ENCODE measurements around the gene EGFR.

Gene EGFR

DNA sequence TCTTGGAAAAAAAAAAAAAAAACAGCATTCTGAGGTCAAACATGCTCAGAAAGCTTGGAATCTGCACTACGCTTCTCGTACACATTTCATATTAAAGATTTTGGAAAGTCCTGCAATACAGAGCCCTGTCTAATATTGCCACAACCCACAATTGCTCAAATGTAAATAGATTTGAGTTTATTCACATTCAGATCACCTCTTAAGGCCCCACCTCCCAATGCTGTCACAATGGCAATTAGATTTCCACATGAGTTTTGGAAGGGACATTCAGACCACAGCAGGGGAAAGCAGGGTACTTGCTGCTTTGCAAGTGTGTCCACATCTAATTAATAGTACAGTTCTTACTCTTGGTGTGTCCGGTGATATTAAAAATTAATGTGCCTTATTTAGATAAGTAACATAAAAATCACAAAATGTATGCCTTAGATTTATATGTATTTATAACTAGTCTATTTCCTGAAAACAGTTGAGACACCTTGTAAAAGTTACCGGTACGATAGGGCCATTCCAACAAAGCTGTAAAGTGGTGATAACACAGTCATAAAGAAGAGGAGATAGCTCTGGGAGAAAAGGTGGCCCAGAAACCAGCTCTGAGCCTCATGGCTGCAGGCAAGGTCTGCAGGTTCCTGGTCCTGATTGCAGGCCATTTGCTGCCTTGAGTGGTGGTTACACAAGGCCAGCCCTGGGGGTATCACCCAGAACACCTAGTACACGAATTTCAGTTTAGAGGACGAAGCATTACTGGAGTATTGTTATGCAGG is 27.9 kb downstream of the EGFR start:
- Histone ChIP-seq H3K27me3 (ENCODE audit: control insufficient read depth, insufficient read depth, low read length) (no peaks in the 10 kb centered on the region), H3K9me3 (ENCODE audit: control insufficient read depth, insufficient read depth, low read length) (no peaks in the 10 kb centered on the region), H3K9ac (ENCODE audit: low read depth, low read length) (no peak overlapping the region), H3K36me3 (ENCODE audit: control insufficient read depth, insufficient read depth, low read length) (no peaks in the 10 kb centered on the region), H3K4me1 (ENCODE audit: control insufficient read depth, insufficient read depth, low read length) (no peaks in the 10 kb centered on the region), H3K4me3 (ENCODE audit: low read depth, low read length) (no peak overlapping the region)

DNA sequence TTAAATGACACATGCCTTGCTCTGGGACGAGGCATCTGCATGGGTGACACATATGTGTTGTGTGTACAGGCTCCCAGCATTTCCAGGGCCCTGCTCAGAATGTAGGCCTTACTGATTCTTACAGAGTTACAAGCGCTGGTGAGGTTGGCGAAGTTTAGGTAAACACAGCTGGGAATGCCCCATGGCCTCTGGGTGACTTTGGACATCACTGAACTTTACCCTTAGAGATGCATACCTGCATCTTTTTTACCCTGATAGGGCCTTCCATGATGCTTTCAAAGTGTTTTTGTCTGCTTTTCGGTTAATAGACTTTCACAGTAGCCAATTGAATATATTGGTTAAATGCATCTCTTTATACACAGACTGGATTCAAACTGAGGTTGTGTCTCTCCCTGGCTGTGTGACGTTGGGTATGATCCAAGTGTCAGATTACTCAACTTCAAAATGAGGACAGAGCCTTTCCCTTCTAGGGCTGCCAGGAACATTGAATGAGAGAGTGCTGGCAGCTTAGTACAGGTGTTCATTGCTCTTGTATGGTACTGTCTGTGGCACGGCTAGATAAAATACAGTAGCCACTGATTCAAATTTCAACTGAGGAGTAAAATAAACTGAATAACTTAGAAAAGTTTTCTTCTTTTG is 29.5 kb downstream of the EGFR start:
- no peak overlapping the region for H3K9ac ChIP-seq (ENCODE audit: low read depth, low read length)
- no peaks in the 10 kb centered on the region for H3K9me3 ChIP-seq (ENCODE audit: control insufficient read depth, insufficient read depth, low read length)
- no peaks in the 10 kb centered on the region for H3K4me1 ChIP-seq (ENCODE audit: control insufficient read depth, insufficient read depth, low read length)
- H3K4me3 ChIP-seq (ENCODE audit: low read depth, low read length), result no peak overlapping the region
- no peaks in the 10 kb centered on the region for H3K27me3 ChIP-seq (ENCODE audit: control insufficient read depth, insufficient read depth, low read length)
- H3K36me3 ChIP-seq (ENCODE audit: control insufficient read depth, insufficient read depth, low read length), result no peaks in the 10 kb centered on the region

DNA sequence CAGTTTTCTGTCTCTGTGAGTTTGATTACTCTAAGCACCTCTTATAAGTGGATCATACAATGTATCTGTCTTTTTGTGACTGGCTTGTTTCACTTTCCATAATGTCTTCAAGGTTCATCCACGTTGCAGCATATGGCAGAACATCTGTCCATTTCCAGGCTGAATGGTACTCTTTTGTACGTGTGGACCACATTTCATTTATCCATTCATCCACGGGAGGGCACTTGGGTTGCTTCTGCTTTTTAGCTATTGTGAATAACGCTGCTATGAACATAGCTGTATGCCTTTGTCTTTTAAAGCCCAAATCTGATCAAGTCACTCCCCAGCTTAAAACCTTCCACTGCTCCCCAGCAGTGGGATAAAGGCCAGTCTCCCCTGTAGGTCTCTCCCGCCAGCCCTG is 31.5 kb downstream of the EGFR start:
- no peaks in the 10 kb centered on the region for H3K36me3 ChIP-seq (ENCODE audit: control insufficient read depth, insufficient read depth, low read length)
- H3K27me3 ChIP-seq (ENCODE audit: control insufficient read depth, insufficient read depth, low read length), result no peaks in the 10 kb centered on the region
- H3K9me3 ChIP-seq (ENCODE audit: control insufficient read depth, insufficient read depth, low read length), result no peaks in the 10 kb centered on the region
- no peak overlapping the region for H3K9ac ChIP-seq (ENCODE audit: low read depth, low read length)
- H3K4me1 ChIP-seq (ENCODE audit: control insufficient read depth, insufficient read depth, low read length), result no peaks in the 10 kb centered on the region
- no peak overlapping the region for H3K4me3 ChIP-seq (ENCODE audit: low read depth, low read length)

DNA sequence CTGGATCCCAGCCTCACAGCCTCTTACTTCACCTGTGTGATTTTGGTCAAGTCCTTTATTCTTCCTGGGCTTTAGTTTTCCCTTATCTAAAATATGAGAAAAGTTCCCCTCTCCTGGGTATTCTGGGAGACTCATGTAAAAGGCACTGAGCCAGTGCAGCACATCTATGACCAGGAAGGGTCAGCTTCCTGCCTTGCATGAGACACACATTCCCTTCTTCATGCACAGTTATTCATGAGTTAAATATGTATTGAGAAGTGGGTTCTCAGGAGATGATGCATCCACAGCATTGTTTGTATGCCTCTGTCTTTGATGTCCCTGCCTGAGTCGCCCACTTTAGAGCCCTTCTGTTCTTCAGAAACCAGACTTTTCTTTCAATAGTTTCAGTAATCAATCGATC is 33.3 kb downstream of the EGFR start:
- no peaks in the 10 kb centered on the region for H3K4me1 ChIP-seq (ENCODE audit: control insufficient read depth, insufficient read depth, low read length)
- H3K27me3 ChIP-seq (ENCODE audit: control insufficient read depth, insufficient read depth, low read length), result no peaks in the 10 kb centered on the region
- H3K4me3 ChIP-seq (ENCODE audit: low read depth, low read length), result no peak overlapping the region
- no peak overlapping the region for H3K9ac ChIP-seq (ENCODE audit: low read depth, low read length)
- no peaks in the 10 kb centered on the region for H3K9me3 ChIP-seq (ENCODE audit: control insufficient read depth, insufficient read depth, low read length)
- H3K36me3 ChIP-seq (ENCODE audit: control insufficient read depth, insufficient read depth, low read length), result no peaks in the 10 kb centered on the region

DNA sequence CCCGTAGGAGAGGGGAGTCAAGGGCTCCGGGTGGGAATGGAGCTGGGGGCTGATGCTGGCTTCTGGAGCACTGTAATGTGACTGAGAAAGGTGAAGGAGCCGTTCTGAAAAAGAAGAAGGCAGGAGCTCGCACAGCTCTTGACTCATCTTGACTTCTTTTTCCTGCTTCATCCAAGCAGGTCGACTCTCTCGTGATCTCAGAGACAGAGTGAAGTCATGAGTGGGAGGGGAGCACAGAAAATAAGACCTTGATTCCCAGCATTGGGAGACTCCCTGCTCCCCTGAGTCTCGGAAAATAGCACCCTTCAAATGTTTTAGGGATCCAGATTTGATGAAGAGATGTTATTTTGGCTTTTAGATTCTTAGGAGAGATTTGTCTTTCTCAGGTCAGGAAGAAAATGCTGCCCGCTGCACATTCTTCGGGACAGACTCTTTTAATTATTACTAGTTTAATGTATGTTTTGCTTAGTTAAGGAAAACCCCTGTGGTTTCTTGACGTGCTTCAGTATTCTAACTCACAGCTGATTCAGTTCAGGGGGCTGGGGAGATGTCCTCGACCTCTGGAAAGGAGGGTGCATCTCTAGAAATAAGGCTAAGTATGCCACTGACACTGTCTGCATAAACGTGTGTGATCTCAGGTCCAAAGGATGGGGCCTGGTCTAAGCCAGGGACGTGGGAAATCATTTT is 34.1 kb downstream of the EGFR start:
- no peak overlapping the region for H3K9ac ChIP-seq (ENCODE audit: low read depth, low read length)
- H3K9me3 ChIP-seq (ENCODE audit: control insufficient read depth, insufficient read depth, low read length), result no peaks in the 10 kb centered on the region
- no peaks in the 10 kb centered on the region for H3K4me1 ChIP-seq (ENCODE audit: control insufficient read depth, insufficient read depth, low read length)
- no peaks in the 10 kb centered on the region for H3K27me3 ChIP-seq (ENCODE audit: control insufficient read depth, insufficient read depth, low read length)
- H3K36me3 ChIP-seq (ENCODE audit: control insufficient read depth, insufficient read depth, low read length), result no peaks in the 10 kb centered on the region
- no peak overlapping the region for H3K4me3 ChIP-seq (ENCODE audit: low read depth, low read length)

DNA sequence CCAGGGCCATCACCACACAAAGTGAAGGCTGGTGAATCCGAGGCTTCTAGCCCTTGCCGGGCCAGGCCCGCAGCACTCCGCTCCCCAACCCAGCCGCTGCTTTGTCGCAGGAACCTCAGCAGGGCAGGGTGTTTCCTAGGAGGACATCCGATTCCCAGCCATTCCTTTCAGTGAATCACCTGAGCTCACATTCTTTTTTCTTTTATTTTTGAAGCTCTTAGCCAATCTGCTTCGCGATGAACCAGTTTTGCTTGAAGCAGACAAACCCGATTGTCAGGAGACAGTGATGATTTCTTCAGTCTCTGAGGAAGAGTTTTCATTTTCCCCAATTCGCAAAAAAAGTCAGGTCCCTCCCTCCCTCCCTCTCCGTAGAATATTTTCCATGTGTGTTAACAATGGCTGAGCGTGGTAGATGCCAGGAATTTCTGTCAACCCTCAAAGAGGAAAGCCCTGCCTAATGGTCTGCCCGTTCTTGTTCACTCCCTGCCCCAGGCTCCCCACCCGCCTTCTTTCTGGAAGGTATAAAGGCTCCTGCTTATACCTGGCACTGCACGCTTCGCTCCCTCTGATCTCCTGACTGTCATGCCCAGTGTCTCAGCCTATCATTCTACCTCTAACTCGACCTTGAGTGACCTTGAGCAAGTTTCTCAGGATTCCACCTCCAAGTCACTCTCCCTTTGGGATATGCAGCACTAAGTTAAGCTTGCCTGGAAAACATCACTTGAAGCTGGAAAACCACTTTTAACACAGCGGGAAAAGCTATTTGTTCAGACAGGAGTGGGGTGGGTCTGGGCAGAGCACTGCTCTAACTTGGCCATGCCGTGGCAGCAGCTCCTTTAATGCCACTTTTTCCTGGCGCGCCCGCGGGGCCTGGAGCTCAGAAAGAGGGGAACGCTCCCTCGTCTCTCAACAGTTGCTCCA is 35.1 kb downstream of the EGFR start:
- Histone ChIP-seq H3K4me3 (ENCODE audit: low read depth, low read length) (no peak overlapping the region), H3K4me1 (ENCODE audit: control insufficient read depth, insufficient read depth, low read length) (no peaks in the 10 kb centered on the region), H3K9ac (ENCODE audit: low read depth, low read length) (no peak overlapping the region), H3K9me3 (ENCODE audit: control insufficient read depth, insufficient read depth, low read length) (no peaks in the 10 kb centered on the region), H3K36me3 (ENCODE audit: control insufficient read depth, insufficient read depth, low read length) (no peaks in the 10 kb centered on the region), H3K27me3 (ENCODE audit: control insufficient read depth, insufficient read depth, low read length) (no peaks in the 10 kb centered on the region)

DNA sequence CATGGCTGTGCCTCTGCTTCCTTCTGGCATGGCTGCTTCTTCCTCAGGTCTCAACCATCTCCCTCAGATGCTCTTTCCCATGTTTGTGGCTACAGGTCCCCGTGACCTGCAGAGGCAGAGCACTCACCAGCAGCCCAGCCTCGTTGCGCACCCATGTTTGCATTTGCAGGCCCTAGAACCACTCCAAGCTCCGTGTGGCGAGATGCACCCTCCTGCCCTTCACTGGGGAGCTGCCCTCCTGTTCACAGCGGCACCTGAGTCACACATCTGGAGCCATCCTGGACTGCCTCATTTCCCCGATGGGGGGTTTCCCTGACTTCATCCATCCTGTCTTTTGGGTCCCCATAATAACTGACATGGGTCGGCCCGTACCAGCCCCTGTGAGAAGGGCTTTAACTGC is 35.9 kb downstream of the EGFR start:
- no peak overlapping the region for H3K9ac ChIP-seq (ENCODE audit: low read depth, low read length)
- H3K9me3 ChIP-seq (ENCODE audit: control insufficient read depth, insufficient read depth, low read length), result no peaks in the 10 kb centered on the region
- H3K4me1 ChIP-seq (ENCODE audit: control insufficient read depth, insufficient read depth, low read length), result no peaks in the 10 kb centered on the region
- H3K36me3 ChIP-seq (ENCODE audit: control insufficient read depth, insufficient read depth, low read length), result no peaks in the 10 kb centered on the region
- no peak overlapping the region for H3K4me3 ChIP-seq (ENCODE audit: low read depth, low read length)
- H3K27me3 ChIP-seq (ENCODE audit: control insufficient read depth, insufficient read depth, low read length), result no peaks in the 10 kb centered on the region

DNA sequence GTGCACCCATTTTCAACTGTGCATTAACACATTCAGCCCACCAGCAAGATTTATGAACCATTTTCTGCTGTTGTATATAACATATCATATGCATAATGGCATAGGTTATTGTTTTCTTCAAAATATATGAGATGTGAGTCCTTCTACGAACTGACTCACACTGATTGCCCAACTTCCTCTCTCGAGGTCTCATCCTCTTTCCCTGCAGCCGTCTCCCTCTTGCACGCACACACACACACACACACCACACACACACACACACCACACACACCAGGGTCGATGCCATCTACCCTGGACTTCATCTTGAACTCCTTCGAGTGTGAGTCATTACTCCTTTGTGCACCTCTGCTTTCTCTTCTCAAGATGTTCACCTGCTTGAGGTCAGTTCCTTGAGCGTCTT is 36.7 kb downstream of the EGFR start:
- H3K36me3 ChIP-seq (ENCODE audit: control insufficient read depth, insufficient read depth, low read length), result no peaks in the 10 kb centered on the region
- no peaks in the 10 kb centered on the region for H3K9me3 ChIP-seq (ENCODE audit: control insufficient read depth, insufficient read depth, low read length)
- no peak overlapping the region for H3K9ac ChIP-seq (ENCODE audit: low read depth, low read length)
- no peaks in the 10 kb centered on the region for H3K4me1 ChIP-seq (ENCODE audit: control insufficient read depth, insufficient read depth, low read length)
- H3K27me3 ChIP-seq (ENCODE audit: control insufficient read depth, insufficient read depth, low read length), result no peaks in the 10 kb centered on the region
- H3K4me3 ChIP-seq (ENCODE audit: low read depth, low read length), result no peak overlapping the region

DNA sequence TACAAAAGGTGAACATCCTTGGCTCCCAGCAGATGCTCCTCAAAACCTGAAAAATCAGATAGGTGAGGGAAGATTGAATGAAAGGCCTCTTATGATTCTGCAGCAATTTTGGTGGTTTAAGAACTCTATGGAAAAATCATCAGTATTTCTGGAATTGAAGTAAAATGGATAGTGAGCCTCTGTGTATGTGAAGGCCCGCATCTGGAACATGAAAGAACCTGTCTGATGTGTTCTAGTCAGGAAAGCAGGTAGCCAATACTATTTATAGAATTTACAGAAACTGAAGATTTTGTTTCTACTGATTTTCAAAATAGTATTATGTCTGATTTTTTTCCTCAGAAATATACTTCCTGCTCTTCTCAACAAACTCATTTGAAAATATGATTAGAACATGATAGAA is 37.3 kb downstream of the EGFR start:
- Histone ChIP-seq H3K4me1 (ENCODE audit: control insufficient read depth, insufficient read depth, low read length) (no peaks in the 10 kb centered on the region), H3K9me3 (ENCODE audit: control insufficient read depth, insufficient read depth, low read length) (no peaks in the 10 kb centered on the region), H3K9ac (ENCODE audit: low read depth, low read length) (no peak overlapping the region), H3K27me3 (ENCODE audit: control insufficient read depth, insufficient read depth, low read length) (no peaks in the 10 kb centered on the region), H3K4me3 (ENCODE audit: low read depth, low read length) (no peak overlapping the region), H3K36me3 (ENCODE audit: control insufficient read depth, insufficient read depth, low read length) (no peaks in the 10 kb centered on the region)

DNA sequence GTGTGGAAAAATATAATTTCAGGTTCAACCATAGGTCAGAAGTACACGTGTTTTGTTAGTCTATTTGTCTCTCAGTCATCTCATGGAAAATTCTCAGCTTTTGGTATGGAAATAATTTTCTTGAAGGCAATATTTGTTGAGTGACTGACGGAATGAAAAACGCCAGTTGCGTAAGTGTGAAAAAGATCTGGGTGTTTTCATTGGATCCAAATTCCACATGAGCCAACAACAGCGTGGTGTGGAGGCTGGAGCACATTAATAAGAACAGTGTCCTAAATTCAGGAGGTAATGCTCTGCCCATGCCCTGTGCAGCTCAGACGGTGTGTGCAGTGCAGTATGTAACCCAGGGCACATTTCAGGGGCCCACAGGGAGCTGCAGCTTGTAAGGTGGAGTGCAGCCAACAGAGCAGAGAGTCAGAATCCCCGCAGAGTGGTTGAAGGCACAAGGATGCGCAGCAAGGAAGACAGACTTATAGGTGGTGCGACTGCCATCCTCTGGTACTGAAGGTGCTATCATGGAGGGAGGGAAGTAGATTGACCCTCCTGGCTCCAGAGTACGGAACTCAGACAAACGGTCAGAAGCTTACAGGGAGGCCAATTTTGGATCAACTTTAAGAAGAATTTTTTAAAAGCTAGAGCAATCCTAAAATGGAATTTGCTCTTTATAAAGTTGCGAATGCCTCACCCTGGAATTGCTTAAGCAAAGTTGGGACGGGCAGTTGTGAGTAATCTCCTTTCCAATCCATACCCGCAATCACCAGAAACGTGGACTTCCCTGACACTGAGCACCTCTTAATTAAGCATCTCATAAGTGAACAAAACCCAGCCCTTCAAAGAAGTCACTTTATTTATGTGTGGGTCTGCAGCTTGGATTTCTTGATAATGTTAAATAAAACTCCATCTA is 38.0 kb downstream of the EGFR start:
- Histone ChIP-seq H3K9me3 (ENCODE audit: control insufficient read depth, insufficient read depth, low read length) (no peaks in the 10 kb centered on the region), H3K4me1 (ENCODE audit: control insufficient read depth, insufficient read depth, low read length) (no peaks in the 10 kb centered on the region), H3K36me3 (ENCODE audit: control insufficient read depth, insufficient read depth, low read length) (no peaks in the 10 kb centered on the region), H3K4me3 (ENCODE audit: low read depth, low read length) (no peak overlapping the region), H3K9ac (ENCODE audit: low read depth, low read length) (no peak overlapping the region), H3K27me3 (ENCODE audit: control insufficient read depth, insufficient read depth, low read length) (no peaks in the 10 kb centered on the region)

DNA sequence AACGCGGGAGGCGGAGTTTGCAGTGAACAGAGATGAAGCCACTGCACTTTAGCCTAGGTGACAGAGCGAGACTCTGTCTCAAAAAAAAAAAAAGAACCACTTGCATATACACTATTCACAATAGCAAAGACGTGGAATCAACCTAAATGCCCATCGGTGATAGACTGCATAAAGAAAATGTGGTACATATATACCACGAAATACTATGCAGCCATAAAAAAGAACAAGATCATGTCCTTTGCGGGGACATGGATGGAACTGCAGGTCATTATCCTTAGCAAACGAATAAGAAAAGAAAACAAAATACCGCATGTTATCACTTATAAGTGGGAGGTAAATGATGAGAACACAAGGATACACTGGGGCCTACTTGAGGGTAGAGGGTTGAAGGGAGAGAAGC is 39.5 kb downstream of the EGFR start:
- Histone ChIP-seq H3K27me3 (ENCODE audit: control insufficient read depth, insufficient read depth, low read length) (no peaks in the 10 kb centered on the region), H3K4me3 (ENCODE audit: low read depth, low read length) (no peak overlapping the region), H3K4me1 (ENCODE audit: control insufficient read depth, insufficient read depth, low read length) (no peaks in the 10 kb centered on the region), H3K9ac (ENCODE audit: low read depth, low read length) (no peak overlapping the region), H3K36me3 (ENCODE audit: control insufficient read depth, insufficient read depth, low read length) (no peaks in the 10 kb centered on the region), H3K9me3 (ENCODE audit: control insufficient read depth, insufficient read depth, low read length) (no peaks in the 10 kb centered on the region)
